GM10266 (cell line): ENCODE results near the gene MPV17L.
"Not testable (repeated sequence)": the region's sequence is repeated elsewhere in the genome, so short reads cannot be mapped to it uniquely, and the experiment has no call there.

ENCODE experiments used
- DNase-seq: peaks from one replicate; pipeline ENCODE4 v3.0.0; 2012; ENCODE audit errors: extremely low spot score
- CTCF ChIP-seq: IDR thresholded peaks from 2 replicates; pipeline ENCODE4 v1.5.1; 2012; ENCODE audit warnings: mild to moderate bottlenecking, low read depth; ENCODE audit not compliant: control insufficient read depth, insufficient read depth; ENCODE audit errors: missing control alignments

MPV17L gene

GRCh38 chr16:15395631-15396508 lies at the start of gene MPV17L:
Gene MPV17L (plus strand): TSS chr16:15395754. CDS start chr16:15395898, 144 bp downstream.
- DNase-seq = not testable (repeated sequence)

GRCh38 chr16:15348721-15349120 lies 46.8 kb upstream of the MPV17L start:
- not testable (repeated sequence) for DNase-seq

- DNase-seq = not testable (repeated sequence)
Measured at GRCh38 chr16:15351251-15351650, 44.3 kb upstream of the MPV17L start.

GRCh38 chr16:15351745-15352144 lies 43.8 kb upstream of the MPV17L start:
- DNase-seq = not testable (repeated sequence)

- DNase-seq = not testable (repeated sequence)
Measured at GRCh38 chr16:15352852-15353251, 42.7 kb upstream of the MPV17L start.

- not testable (repeated sequence) for DNase-seq
Measured at GRCh38 chr16:15354846-15355245, 40.7 kb upstream of the MPV17L start.

- DNase-seq = not testable (repeated sequence)
Measured at GRCh38 chr16:15357495-15357894, 38.1 kb upstream of the MPV17L start.

GRCh38 chr16:15378194-15378593 lies 17.4 kb upstream of the MPV17L start, which contains the start of gene NPIPA5:
Gene NPIPA5 (minus strand): TSS chr16:15378294. CDS start chr16:15378294, 0 bp downstream.
- not testable (repeated sequence) for DNase-seq

- DNase-seq = not testable (repeated sequence)
Measured at GRCh38 chr16:15382810-15383209, 12.7 kb upstream of the MPV17L start.

GRCh38 chr16:15388060-15388459 lies 7.5 kb upstream of the MPV17L start:
- not testable (repeated sequence) for DNase-seq

- not testable (repeated sequence) for DNase-seq
Measured at GRCh38 chr16:15389916-15390315, 5.6 kb upstream of the MPV17L start.

- not testable (repeated sequence) for DNase-seq
Measured at GRCh38 chr16:15393025-15393424, 2.5 kb upstream of the MPV17L start.

GRCh38 chr16:15396509-15396829 lies 915 bp downstream of the MPV17L start:
- not testable (repeated sequence) for DNase-seq

GRCh38 chr16:15396948-15397594 lies 1.5 kb downstream of the MPV17L start:
- TF ChIP-seq CTCF = no peak
- no peak for DNase-seq
